Tibial nerve (tissue), 4 donors: ENCODE measurements around the gene DMBT1.

Experiments used
- CTCF ChIP-seq, 5 experiments: fragments of 200-600 bp in 3 of 5; fragments of 450-650 bp in 2 of 5; sonication (generic) in 3 of 5; IDR thresholded peaks; one replicate each; pipeline ENCODE4 v1.5.1; 2016 to 2019; ENCODE audit warnings: antibody characterized with exemption in 5 of 5, mild to moderate bottlenecking in 3 of 5, moderate library complexity in 2 of 5
- EP300 ChIP-seq, 2 donors: sonication (generic); formaldehyde crosslinking; IDR thresholded peaks; one replicate each; pipeline ENCODE4 v1.6.1; 2017; ENCODE audit warnings: antibody characterized with exemption in 2 of 2, mild to moderate bottlenecking in 1 of 2
- POLR2A ChIP-seq, 2 donors: fragments of 450-650 bp; IDR thresholded peaks; one replicate each; pipeline ENCODE4 v1.6.1; 2017; ENCODE audit warnings: antibody characterized with exemption in 2 of 2, mild to moderate bottlenecking in 2 of 2, moderate library complexity in 2 of 2

GRCh38 chr10:122570920-122571319 lies 10.4 kb downstream of the DMBT1 start:
- no peak for TF ChIP-seq CTCF (IDR thresholded peaks at IDR 0.05)
- no peak for TF ChIP-seq EP300 (IDR thresholded peaks at IDR 0.05)
- no peak for TF ChIP-seq POLR2A (IDR thresholded peaks at IDR 0.05)
